ENCODE results near the gene CGB7.
"Not testable (repeated sequence)": the region's sequence is repeated elsewhere in the genome, so short reads cannot be mapped to it uniquely, and the experiment has no call there.

Gene CGB7

GRCh38 chr19:49073514-49074378, 16.2 kb upstream of the CGB7 start:
- DNase-seq = no peak

DNA sequence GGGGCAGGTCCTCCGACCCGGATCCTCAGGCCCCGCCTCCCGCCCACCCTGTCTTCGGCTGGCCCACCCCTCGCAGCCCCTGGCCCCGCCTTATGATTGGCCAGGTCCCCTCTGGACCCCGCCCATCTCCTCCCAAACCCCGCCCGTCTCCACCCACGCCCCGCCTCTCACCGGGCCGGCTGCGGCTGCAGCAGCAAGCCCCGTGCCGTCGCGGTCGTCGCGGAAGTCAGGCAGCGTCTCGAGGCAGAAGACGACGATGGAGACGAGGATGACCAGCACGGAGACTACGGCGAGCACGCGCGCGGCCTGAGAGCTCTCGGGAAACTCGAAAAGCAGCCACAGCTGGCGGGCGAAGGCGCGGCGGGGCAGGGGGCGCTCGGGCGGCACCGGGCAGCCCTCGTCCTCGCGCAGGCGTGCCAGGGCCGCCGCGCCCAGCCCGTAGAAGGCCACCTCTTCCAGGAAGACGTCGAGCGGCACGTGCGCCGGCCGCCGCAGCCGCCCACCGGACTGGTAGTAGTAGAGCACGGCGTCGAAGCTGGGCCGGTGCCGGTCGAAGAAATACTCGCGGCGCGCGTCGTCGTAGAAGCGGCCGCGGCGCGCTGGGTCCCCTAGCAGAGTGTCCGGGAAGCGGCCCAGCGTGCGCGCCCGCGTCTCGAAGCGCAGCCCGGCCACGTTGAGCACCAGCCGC, 14.5 kb upstream of the CGB7 start:
- DNase-seq = no peak

DNA sequence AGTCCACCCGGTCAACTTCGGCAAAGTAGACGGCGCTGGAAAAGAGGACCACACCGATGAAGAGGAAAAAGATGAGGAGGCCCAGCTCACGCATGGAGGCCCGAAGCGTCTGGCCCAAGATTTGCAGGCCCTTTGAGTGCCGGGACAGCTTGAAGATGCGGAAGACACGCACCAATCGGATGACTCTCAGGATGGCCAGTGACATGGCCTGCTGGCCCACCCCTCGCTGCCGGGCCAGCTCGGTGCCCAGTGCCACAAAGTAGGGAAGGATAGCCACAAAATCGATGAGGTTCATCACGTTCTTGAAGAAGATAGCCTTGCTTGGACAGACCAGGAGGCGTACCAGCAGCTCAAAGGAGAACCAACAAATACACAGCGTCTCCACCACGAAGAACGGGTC, 12.9 kb upstream of the CGB7 start:
- no peak for DNase-seq

- DNase-seq = no peak
Observed at GRCh38 chr19:49069026-49069425, 11.5 kb upstream of the CGB7 start.

DNA sequence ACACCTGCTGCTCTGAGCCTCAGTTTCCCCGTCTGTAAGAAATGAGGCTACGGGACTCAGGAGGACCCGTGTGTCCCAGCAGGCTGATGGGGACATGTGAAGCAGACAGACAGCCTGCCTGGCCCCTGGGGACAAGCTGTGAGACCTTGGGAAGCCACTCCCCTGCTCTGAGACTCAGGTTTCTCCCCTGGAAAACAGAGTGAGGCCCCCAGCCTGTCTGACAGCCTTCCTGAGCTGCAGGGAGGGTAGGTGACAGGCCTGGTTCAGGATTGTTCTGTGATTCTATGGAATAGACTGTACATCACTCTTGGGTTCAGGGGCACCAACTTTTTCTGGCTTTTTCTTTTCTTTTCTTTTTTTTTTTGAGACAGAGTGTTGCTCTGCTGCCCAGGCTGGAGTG, 10.0 kb upstream of the CGB7 start:
- no peak for DNase-seq

DNA sequence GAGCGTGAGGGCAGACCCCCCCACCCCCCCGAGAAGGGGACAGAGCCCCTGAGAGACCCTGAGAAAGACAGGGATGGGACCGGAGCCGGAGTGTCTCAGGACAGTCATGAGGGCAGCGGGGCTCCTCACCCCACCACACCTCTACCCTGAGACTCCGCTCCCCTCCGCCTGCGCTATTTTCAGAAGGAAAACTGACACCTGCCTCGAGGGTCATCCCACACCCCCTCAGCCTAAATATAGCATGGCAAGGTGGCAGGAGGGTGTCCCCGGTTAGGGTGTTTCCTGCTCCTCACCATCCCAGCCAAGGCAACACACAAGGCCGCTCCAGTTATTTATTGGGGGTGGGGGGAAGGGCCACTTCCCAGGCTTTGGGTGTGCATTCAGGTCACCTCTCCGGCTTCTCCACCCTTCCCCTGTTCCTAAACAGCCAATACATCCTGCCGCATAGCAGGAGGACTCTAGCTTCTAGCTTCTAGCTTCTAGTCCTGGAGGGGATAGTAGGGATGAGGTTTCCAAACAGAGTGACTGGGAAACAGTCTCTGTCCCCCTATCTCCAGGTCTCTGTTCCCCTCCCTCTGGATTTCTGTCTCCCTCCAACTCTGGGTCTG, 8.5 kb upstream of the CGB7 start:
- DNase-seq = no peak

- DNase-seq = peak; percentile 16
Observed at GRCh38 chr19:49064768-49065611, 7.4 kb upstream of the CGB7 start, which contains the start of gene NTF4. TSS of gene NTF4 (minus strand) at chr19:49064818. CDS start at chr19:49061997, 2,821 bp downstream.

DNA sequence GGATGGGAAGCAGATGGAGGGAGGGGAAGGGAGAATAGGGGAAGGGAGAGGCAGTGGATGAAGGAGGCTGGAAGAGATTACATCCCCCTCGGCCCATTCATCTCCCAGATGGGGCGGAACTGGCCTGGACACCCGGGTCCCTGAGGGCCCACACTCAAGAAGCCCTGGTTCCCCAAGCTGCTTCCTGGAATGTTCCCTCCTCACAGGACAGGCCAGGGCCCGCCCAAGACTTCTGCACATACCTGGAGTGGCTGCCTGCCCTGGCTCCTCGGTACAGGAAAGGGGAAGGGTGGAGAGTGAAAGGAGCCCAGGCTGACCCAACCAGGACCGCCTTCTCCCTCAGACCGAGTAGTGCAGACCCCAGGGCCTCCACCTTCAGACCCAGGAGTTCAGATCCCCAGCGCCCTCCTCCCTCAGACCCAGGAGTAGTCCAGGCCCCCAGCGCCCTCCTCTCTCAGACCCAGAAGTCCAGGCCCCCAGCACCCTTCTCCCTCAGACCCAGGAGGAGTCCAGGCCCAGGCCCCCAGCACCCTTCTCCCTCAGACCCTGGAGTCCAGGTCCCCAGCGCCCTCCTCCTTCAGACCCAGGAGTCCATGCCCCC, 6.6 kb upstream of the CGB7 start:
- DNase-seq = no peak

GRCh38 chr19:49061445-49061844, 3.9 kb upstream of the CGB7 start:
- no peak for DNase-seq

DNA sequence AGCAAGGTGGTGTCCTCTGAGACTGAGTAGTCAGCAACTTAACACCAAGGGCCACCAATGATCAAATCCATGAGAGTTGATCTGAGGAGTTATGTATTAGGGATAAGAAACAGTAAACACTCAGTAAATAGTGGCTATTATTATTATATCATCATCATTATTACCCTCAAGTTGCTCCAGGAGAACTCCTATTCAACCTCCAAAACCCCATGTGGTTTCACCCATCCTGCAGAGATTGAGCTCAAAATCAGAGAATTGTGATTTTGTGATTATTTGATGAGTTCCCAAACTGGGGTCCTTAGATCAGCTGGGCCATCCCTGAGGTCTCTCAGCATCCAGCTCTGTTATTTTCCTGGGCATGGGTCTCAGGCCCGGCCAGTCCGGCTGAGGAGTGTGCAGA, 3.5 kb upstream of the CGB7 start:
- DNase-seq = no peak

DNA sequence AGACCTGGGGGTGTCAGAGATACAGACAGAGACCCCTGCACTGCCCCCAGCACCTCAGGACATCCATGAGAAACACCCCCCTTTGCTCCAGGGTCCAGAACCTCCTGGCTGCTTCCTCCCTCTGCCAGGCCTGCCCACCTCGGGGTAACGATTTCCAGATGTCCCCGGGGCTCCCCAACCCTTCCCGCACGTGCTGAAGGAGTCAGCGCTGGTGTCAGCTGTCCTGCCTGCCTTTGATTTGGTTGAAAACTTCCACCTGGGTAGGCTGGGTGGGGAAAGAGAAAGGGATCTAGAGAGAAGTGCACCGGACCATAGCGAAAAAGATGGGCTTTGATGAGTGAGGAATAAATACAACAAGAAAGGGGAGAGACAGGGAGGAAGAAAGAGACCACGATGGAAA, 1.5 kb upstream of the CGB7 start:
- DNase-seq = no peak

GRCh38 chr19:49058562-49058961, 1.0 kb upstream of the CGB7 start:
- DNase-seq = no peak

DNA sequence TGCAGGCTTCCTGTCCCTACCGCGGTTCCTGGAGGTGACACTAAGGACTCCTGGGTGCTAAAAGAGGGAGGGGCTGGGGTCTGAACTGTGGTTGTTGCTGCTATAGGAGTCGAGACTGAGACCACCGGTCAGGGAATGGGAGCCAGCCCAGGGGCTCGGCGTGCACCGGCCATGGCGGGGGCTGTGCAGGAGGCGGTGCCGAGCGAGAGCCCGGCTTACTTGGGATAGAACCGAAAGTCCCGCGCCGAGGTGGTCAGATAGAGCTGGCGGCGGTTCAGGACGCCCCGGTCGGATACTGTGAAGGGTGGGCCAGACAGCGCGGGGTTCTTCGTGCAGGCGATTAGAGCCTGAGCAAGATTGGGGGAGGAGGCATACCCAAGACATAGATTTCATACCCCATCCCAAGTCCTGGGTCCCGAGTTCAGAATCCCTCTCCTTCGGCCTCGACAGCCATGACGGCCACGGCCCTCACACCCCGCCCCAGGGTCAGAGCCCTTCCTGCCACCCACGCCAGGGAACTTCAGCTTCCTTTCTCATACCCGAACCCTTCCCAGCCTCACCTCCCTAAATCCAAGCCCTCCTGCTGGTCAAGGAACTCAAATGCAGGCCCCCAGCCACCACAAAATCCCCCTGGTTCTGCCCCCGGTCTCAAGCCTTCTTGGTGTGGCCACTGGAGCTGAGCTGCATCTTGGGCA, 500 bp downstream of the CGB7 start:
- not testable (repeated sequence) for DNase-seq

DNA sequence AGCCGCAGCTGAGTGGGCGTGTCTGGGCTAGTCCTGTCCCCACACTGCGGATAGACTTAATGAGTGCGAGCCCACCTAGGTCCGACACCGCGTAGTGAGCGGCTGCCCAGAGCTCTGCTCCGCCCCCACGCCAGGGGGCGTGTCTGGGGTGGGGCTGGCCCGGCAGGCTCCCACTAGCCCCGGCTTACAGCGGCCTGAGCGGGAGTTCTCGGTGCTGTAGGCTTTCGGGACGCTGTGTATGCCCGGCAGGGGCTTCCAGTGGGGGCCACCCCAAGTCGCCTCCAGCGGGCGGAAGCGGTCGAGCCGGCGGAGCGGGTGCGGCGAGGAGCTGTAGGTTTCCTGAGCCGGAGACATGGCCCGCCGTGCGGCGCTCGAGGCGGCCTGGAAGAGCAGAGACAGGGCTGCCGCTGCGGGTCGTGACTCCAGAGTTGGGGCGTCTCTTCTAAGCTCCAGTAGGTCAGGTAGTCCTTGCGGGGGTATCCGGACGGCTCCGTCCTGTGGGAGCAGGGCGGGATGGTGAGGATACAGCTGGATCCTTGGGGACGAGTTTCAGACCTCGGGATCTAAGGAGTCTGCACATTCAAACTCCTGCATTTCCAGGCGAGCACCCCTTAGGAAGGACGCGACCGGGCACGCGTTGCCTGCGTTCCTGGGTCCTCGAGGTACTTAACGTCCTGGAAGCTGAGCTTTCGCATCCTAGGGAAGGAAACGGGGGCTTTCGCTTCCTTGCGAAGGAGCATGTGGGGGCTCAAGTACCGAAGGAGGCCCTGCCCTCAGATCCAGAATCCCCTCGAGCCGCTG, 1.2 kb downstream of the CGB7 start:
- peak; percentile 46 for DNase-seq

DNA sequence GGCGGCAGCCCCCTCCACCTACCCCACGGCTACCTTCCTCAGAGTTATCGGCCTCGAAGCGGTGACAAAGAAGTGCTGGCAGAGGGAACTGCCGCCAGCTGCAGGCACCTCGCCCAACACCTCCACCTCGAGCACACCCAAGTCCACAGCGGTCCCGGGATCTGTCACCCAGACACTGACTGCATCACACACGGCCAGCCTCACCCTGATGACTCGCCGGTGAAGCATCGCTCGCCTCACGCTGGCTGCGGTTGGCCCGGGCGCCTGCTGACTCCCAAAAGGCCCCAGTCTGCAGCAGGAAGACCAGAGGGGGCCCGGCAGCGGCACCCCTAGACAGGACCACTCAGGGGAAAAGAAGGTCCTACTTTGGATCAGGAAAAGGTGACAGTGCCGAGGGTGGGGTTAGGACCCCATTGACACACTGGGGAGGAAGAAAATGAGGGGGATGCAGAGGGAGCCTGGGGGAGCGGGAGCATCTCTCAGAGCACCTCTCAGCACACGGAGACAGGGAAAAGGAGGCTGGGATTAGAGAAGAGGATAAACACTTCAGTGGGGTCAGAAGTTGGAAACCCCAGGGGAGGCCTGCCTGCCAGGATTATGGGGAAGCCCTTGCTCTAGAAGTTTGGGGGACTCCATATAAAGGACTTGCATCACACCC, 7.0 kb downstream of the CGB7 start:
- not testable (repeated sequence) for DNase-seq

GRCh38 chr19:49049834-49050233, 7.7 kb downstream of the CGB7 start:
- not testable (repeated sequence) for DNase-seq

DNA sequence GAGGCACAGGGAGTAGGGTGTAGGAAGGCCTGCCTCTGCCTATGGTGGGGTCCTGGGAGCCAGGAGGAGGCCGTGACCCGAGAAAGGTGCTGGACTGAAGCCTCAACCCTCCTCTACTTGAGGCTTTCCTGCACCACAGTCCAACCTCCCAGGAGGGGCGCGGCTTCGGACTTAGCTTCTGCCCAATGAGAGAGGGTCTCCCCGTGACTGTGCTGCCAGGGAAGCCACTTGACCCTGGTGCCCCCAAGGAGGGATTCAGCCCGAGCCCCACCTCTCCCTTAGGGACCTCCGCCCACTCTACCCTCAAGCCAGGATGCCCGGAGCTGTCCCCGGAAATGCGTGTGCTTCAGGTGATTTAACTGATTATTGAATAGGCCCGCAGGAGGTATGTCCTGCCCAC, 8.5 kb downstream of the CGB7 start, which contains the start of gene CGB8:
CGB8 (minus strand) TSS at position 101 of the 400 bp plus-strand sequence. CDS start 372 bp downstream, outside the sequence.
- not testable (repeated sequence) for DNase-seq

DNA sequence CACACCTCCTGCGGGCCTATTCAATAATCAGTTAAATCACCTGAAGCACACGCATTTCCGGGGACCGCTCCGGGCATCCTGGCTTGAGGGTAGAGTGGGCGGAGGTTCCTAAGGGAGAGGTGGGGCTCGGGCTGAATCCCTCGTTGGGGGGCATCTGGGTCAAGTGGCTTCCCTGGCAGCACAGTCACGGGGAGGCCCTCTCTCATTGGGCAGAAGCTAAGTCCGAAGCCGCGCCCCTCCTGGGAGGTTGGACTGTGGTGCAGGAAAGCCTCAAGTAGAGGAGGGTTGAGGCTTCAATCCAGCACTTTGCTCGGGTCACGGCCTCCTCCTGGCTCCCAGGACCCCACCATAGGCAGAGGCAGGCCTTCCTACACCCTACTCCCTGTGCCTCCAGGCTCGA, 14.0 kb downstream of the CGB7 start, which contains the start of gene CGB5:
CGB5 (plus strand) TSS at position 301 of the 400 bp plus-strand sequence. CDS start 362 bp downstream, outside the sequence.
- not testable (repeated sequence) for DNase-seq

DNA sequence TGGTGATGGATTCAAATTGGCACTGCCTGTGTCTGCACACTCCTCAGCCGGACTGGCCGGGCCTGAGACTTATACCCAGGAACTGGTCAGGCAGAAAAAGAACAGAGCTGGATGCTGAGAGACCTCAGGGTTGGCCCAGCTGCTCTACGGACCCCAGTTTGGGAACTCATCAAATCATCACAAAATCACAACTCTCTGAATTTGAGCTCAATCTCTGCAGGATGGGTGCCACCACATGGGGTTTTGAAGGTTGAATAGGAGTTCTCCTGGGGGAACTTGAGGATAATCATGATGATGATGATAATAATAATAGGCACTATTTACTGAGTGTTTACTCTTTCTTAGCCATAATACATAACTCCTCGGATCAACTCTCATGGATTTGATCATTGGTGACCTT, 14.9 kb downstream of the CGB7 start:
- DNase-seq = not testable (repeated sequence)

- no peak for DNase-seq
Observed at GRCh38 chr19:49042177-49042576, 15.4 kb downstream of the CGB7 start.

All from NCI-H1436 (cell line).